ENCODE results near the gene SLC38A8.

Gene SLC38A8

GRCh38 chr16:84054916-84055315, 12.3 kb upstream of the SLC38A8 start:
- no peak overlapping the region for H3K27ac ChIP-seq
- no peak for TF ChIP-seq CTCF (conservative IDR thresholded peaks at IDR 0.05)

- no peak overlapping the region for H3K27ac ChIP-seq
- TF ChIP-seq CTCF (conservative IDR thresholded peaks at IDR 0.05): no peak
Measured at GRCh38 chr16:84054271-84054670, 11.7 kb upstream of the SLC38A8 start.

GRCh38 chr16:84053237-84053636, 10.6 kb upstream of the SLC38A8 start:
- no peak for TF ChIP-seq CTCF (conservative IDR thresholded peaks at IDR 0.05)
- H3K27ac ChIP-seq: no peak overlapping the region

- no peak for TF ChIP-seq CTCF (conservative IDR thresholded peaks at IDR 0.05)
- H3K27ac ChIP-seq: no peak overlapping the region
Measured at GRCh38 chr16:84052071-84052622, 9.6 kb upstream of the SLC38A8 start.

DNA sequence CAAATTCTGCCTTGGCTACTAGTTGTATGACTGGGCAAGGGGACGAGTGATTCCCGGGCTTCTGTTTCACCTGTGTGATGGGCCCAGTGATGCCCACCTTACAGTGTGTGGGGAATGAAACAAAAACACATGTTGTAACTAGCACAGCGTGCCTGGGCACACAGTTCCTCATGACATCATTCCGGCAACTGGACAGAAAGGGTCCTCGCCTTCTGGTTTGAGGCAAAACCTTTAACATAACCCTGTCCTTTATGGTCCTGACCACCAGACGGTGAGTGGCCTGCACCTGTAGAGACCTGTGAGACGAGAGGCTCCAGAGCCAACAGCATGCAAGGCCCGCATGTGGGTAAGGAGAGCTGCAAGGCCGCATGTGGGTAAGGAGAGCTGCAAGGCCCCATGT, 7.7 kb upstream of the SLC38A8 start:
- H3K27ac ChIP-seq: no peak overlapping the region
- no peak for TF ChIP-seq CTCF (conservative IDR thresholded peaks at IDR 0.05)

DNA sequence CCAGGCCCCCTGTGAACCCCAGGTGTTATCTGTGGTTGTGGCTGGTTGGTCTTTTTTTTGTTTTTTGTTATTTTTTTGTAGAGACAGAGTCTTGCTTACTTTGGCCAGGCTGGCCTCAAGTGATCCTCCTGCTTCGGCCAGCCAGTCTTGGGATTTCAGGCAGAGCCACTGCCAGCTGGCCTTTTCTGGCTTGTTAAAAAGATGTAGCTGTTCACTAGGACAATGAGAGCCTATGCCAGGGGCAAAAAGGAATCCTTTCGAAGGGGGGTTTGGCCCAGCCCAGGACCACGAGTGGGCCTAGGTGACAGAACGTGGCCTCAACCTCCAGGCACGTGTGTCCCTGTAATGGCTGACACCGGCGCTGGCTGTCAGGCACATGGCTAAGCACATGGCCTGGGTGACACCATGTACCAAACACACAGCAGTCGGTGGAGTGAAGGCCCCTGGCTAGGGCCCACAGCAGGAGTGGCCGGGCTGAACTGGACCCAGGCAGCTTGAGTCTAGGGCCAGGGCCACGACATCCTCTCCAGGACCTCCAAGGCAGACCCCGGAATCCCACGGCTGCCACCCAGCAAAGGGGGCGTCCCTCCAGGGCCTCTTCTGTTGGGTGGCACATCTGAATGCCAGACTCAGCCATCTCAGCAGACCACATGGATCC, 6.9 kb upstream of the SLC38A8 start:
- no peak overlapping the region for H3K27ac ChIP-seq
- no peak for TF ChIP-seq CTCF (conservative IDR thresholded peaks at IDR 0.05)

- no peak overlapping the region for H3K27ac ChIP-seq
- TF ChIP-seq CTCF (conservative IDR thresholded peaks at IDR 0.05): no peak
Measured at GRCh38 chr16:84048871-84049270, 6.3 kb upstream of the SLC38A8 start.
